H9 (cell line): ENCODE measurements around the gene FBXL22. TPM values are rescaled to one million over a fixed set of nuclear protein-coding genes. Genes with fewer than 3 reads are reported as not detected.
A peak's percentile ranks its signal among the peaks of the same experiment; 100 is the strongest.

Source experiments
- DNase-seq: peaks from one replicate; pipeline ENCODE4 v3.0.0-alpha.2; 2017
- H2AFZ ChIP-seq: one replicate; pipeline ENCODE4 v1.6.1; 2013; ENCODE audit warnings: mild to moderate bottlenecking, low read length, control low read depth, moderate library complexity
- H2AK5ac ChIP-seq: 2 replicates; pipeline ENCODE4 v1.6.1; 2013; ENCODE audit warnings: low read length, control low read depth, mixed read lengths; ENCODE audit not compliant: insufficient read length
- H2BK120ac ChIP-seq: one replicate; pipeline ENCODE4 v1.6.1; 2013; ENCODE audit warnings: low read depth, mild to moderate bottlenecking, low read length, control low read depth, inconsistent platforms; ENCODE audit not compliant: poor library complexity, severe bottlenecking
- H2BK12ac ChIP-seq: 2 replicates; pipeline ENCODE4 v1.6.1; 2013; ENCODE audit warnings: low read length, control low read depth, mixed read lengths, low read depth; ENCODE audit not compliant: insufficient read length
- H2BK15ac ChIP-seq: 2 replicates; pipeline ENCODE4 v1.6.1; 2013; ENCODE audit warnings: low read depth, low read length, control low read depth
- H2BK20ac ChIP-seq: one replicate; pipeline ENCODE4 v1.6.1; 2013; ENCODE audit warnings: low read depth, mild to moderate bottlenecking, low read length, control low read depth, inconsistent platforms; ENCODE audit not compliant: poor library complexity, severe bottlenecking
- H2BK5ac ChIP-seq: 2 replicates; pipeline ENCODE4 v1.6.1; 2013; ENCODE audit warnings: low read length, control low read depth, mixed read lengths; ENCODE audit not compliant: insufficient read length
- H3K14ac ChIP-seq: 2 replicates; pipeline ENCODE4 v1.6.1; 2013; ENCODE audit warnings: low read length, control low read depth; ENCODE audit not compliant: insufficient read depth
- H3K18ac ChIP-seq: 2 replicates; pipeline ENCODE4 v1.6.1; 2013; ENCODE audit warnings: low read depth, mild to moderate bottlenecking, mixed read lengths, low read length, control low read depth; ENCODE audit not compliant: insufficient read length
- H3K23ac ChIP-seq: 2 replicates; pipeline ENCODE4 v1.6.1; 2013; ENCODE audit warnings: low read length, control low read depth, mixed read lengths, low read depth; ENCODE audit not compliant: insufficient read length
- H3K23me2 ChIP-seq: 2 replicates; pipeline ENCODE4 v1.6.1; 2013; ENCODE audit warnings: low read depth, mild to moderate bottlenecking, mixed read lengths, low read length, control low read depth; ENCODE audit not compliant: insufficient read length, poor library complexity, severe bottlenecking
- H3K27ac ChIP-seq: 2 replicates; pipeline ENCODE4 v1.5.1; 2013; ENCODE audit warnings: low read length, control low read depth, mixed read lengths, low read depth; ENCODE audit not compliant: insufficient read length
- H3K27me3 ChIP-seq: 2 replicates; pipeline ENCODE4 v1.6.1; 2013; ENCODE audit warnings: low read length, control low read depth, inconsistent platforms; ENCODE audit not compliant: insufficient read depth
- H3K4ac ChIP-seq: 2 replicates; pipeline ENCODE4 v1.6.1; 2013; ENCODE audit warnings: low read depth, mild to moderate bottlenecking, control low read depth, inconsistent platforms, low read length, moderate library complexity
- H3K4me1 ChIP-seq: 2 replicates; pipeline ENCODE4 v1.6.1; 2013; ENCODE audit warnings: low read length, control low read depth, inconsistent platforms; ENCODE audit not compliant: insufficient read depth
- H3K4me2 ChIP-seq: 2 replicates; pipeline ENCODE4 v1.6.1; 2013; ENCODE audit warnings: low read length, control low read depth, mixed read lengths; ENCODE audit not compliant: insufficient read length, insufficient read depth
- H3K56ac ChIP-seq: 2 replicates; pipeline ENCODE4 v1.6.1; 2013; ENCODE audit warnings: low read depth, mild to moderate bottlenecking, mixed read lengths, low read length, control low read depth; ENCODE audit not compliant: insufficient read length
- H3K79me1 ChIP-seq: 2 replicates; pipeline ENCODE4 v1.6.1; 2013; ENCODE audit warnings: low read depth, mild to moderate bottlenecking, moderate library complexity, low read length, control low read depth, inconsistent platforms; ENCODE audit not compliant: insufficient read depth, poor library complexity, severe bottlenecking
- H3K79me2 ChIP-seq: 2 replicates; pipeline ENCODE4 v1.6.1; 2013; ENCODE audit warnings: low read length, control low read depth, inconsistent platforms; ENCODE audit not compliant: insufficient read depth
- H3K9ac ChIP-seq: 2 replicates; pipeline ENCODE4 v1.6.1; 2013; ENCODE audit warnings: low read length, control low read depth, mixed read lengths; ENCODE audit not compliant: insufficient read length; ENCODE audit errors: extremely low read depth
- H3K9me3 ChIP-seq: one replicate; pipeline ENCODE4 v1.6.1; 2013; ENCODE audit warnings: low read depth, low read length, inconsistent platforms; ENCODE audit not compliant: control insufficient read depth
- H3T11ph ChIP-seq: one replicate; pipeline ENCODE4 v1.6.1; 2013; ENCODE audit warnings: mild to moderate bottlenecking, low read length, control low read depth, inconsistent platforms
- H4K20me1 ChIP-seq: one replicate; pipeline ENCODE4 v1.6.1; 2013; ENCODE audit not compliant: control insufficient read depth, insufficient read length, insufficient read depth
- H4K5ac ChIP-seq: 2 replicates; pipeline ENCODE4 v1.6.1; 2013; ENCODE audit warnings: low read depth, mild to moderate bottlenecking, mixed read lengths, low read length, control low read depth; ENCODE audit not compliant: insufficient read length
- H4K8ac ChIP-seq: replicated peaks from 2 replicates; pipeline ENCODE4 v1.6.1; 2013; ENCODE audit warnings: low read length, control low read depth, mixed read lengths, low read depth; ENCODE audit not compliant: insufficient read length
- H4K91ac ChIP-seq: 2 replicates; pipeline ENCODE4 v1.6.1; 2013; ENCODE audit warnings: low read depth, mild to moderate bottlenecking, moderate library complexity, mixed read lengths, low read length, control low read depth; ENCODE audit not compliant: insufficient read length
- H3K27ac Mint-ChIP-seq, 3 experiments: 2 replicates in 2 of 3; 3 replicates in 1 of 3; pipeline ENCODE4 v1.8.0; 2020 to 2021; ENCODE audit warnings: mixed read lengths in 3 of 3, mild to moderate bottlenecking in 1 of 3, moderate library complexity in 1 of 3
- H3K27me3 Mint-ChIP-seq: 2 replicates; pipeline ENCODE4 v1.8.0; 2021; ENCODE audit warnings: low read depth, mild to moderate bottlenecking, moderate library complexity, mixed read lengths
- H3K36me3 Mint-ChIP-seq, 3 experiments: 2 replicates in 2 of 3; 3 replicates in 1 of 3; pipeline ENCODE4 v1.8.0; 2020 to 2021; ENCODE audit warnings: low read depth in 3 of 3, mixed read lengths in 3 of 3; ENCODE audit not compliant: insufficient read depth in 1 of 3
- H3K4me1 Mint-ChIP-seq, 2 experiments: 2 replicates each; pipeline ENCODE4 v1.8.0; 2020; ENCODE audit warnings: mixed read lengths in 2 of 2
- H3K4me3 Mint-ChIP-seq, 2 experiments: 2 replicates in 1 of 2; 3 replicates in 1 of 2; pipeline ENCODE4 v1.8.0; 2020 to 2021; ENCODE audit warnings: mild to moderate bottlenecking in 2 of 2, mixed read lengths in 2 of 2, moderate library complexity in 1 of 2
- H3K9me3 Mint-ChIP-seq, 2 experiments: 2 replicates in 1 of 2; 3 replicates in 1 of 2; pipeline ENCODE4 v1.8.0; 2020; ENCODE audit warnings: mild to moderate bottlenecking in 2 of 2, mixed read lengths in 2 of 2, moderate library complexity in 1 of 2
- WGBS: extraction: QIAGEN DNeasy Blood & Tissue Kit; methylation state at CpG from one replicate; pipeline ENCODE4 v1.1.7; 2013; ENCODE audit warnings: missing lambda C conversion rate, low lambda C conversion rate, mixed read lengths; ENCODE audit not compliant: insufficient read length; ENCODE audit errors: extremely low coverage; 5-methylcytosine and 5-hydroxymethylcytosine counted together
- total RNA-seq: library from RNA; stranded (reverse); gene quantifications from 2 replicates; pipeline ENCODE4 v1.2.1, GENCODE V29; 2021
- TF ChIP-seq, protein P1 (sequence below): fragments of 200-600 bp; sonication (generic); conservative IDR thresholded peaks from 3 replicates; pipeline ENCODE4 v1.8.0; 2021; ENCODE audit warnings: antibody characterized with exemption, mild to moderate bottlenecking

Gene FBXL22
- total RNA-seq, 1 experiment from 2014 or later, result 0.52 TPM

DNA sequence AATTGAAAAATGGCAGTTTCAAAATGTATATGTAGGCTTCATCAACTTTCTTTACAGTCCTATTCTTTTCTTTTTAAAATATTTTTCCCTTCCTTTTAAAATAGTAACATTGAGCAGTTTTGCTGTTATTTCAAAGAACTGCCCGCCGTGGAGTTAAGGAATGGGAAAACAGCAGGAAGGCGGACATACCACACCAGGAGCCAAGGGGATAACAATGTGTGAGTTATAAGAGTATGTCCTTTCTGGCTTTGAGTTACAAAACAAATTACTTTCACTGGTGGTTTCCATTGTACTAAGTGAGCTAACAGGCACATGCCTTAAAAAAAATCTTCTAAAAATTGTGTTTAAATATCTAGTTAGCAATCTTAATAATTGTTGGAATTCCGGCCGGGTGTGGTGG is 37.4 kb upstream of the FBXL22 start:
- no peak overlapping the region for H2BK120ac ChIP-seq
- TF ChIP-seq, protein P1, sequence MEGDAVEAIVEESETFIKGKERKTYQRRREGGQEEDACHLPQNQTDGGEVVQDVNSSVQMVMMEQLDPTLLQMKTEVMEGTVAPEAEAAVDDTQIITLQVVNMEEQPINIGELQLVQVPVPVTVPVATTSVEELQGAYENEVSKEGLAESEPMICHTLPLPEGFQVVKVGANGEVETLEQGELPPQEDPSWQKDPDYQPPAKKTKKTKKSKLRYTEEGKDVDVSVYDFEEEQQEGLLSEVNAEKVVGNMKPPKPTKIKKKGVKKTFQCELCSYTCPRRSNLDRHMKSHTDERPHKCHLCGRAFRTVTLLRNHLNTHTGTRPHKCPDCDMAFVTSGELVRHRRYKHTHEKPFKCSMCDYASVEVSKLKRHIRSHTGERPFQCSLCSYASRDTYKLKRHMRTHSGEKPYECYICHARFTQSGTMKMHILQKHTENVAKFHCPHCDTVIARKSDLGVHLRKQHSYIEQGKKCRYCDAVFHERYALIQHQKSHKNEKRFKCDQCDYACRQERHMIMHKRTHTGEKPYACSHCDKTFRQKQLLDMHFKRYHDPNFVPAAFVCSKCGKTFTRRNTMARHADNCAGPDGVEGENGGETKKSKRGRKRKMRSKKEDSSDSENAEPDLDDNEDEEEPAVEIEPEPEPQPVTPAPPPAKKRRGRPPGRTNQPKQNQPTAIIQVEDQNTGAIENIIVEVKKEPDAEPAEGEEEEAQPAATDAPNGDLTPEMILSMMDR, result no peak
- H2BK20ac ChIP-seq, result no peak overlapping the region
- no peak overlapping the region for H3K27ac ChIP-seq
- no peaks in the 10 kb centered on the region for H3K23me2 ChIP-seq
- H2AFZ ChIP-seq, result no peak overlapping the region
- H3K4me1 ChIP-seq, result peaks cover 16% of the 10 kb centered on the region
- H3K36me3 Mint-ChIP-seq, result peaks cover 2 to 16% (median 11%) of the 10 kb centered on the region in 3 experiments; a peak in 5 of 7 replicates
- H3K23ac ChIP-seq, result no peak overlapping the region
- H3K4me2 ChIP-seq, result no peak overlapping the region
- H4K5ac ChIP-seq, result no peak overlapping the region
- no peak overlapping the region for H3K4ac ChIP-seq
- no peaks in the 10 kb centered on the region for H3K9me3 Mint-ChIP-seq
- H3K9ac ChIP-seq, result no peak overlapping the region
- H3K4me1 Mint-ChIP-seq, result peaks cover 21 to 33% of the 10 kb centered on the region in 2 experiments
- no peaks in the 10 kb centered on the region for H3K27me3 ChIP-seq
- H2BK12ac ChIP-seq, result no peak overlapping the region
- no peak overlapping the region for H2AK5ac ChIP-seq
- no peak overlapping the region for H3K18ac ChIP-seq
- no CpG with 5 or more reads among the region's 5 CpGs for WGBS
- H4K8ac ChIP-seq, result no peak overlapping the region
- no peaks in the 10 kb centered on the region for H3K9me3 ChIP-seq
- H3K14ac ChIP-seq, result no peak overlapping the region
- no peaks in the 10 kb centered on the region for H4K20me1 ChIP-seq
- H3K56ac ChIP-seq, result no peak overlapping the region
- H2BK15ac ChIP-seq, result no peak overlapping the region
- H3T11ph ChIP-seq, result no peak overlapping the region
- H4K91ac ChIP-seq, result no peak overlapping the region
- H3K27me3 Mint-ChIP-seq, result no peaks in the 10 kb centered on the region
- peak overlapping the region in 1 of 3 experiments; percentile 82; a peak in 3 of 7 replicates for H3K27ac Mint-ChIP-seq
- peak; percentile 38 for DNase-seq
- H3K4me3 Mint-ChIP-seq, result no peak overlapping the region
- no peaks in the 10 kb centered on the region for H3K79me1 ChIP-seq
- H3K79me2 ChIP-seq, result no peaks in the 10 kb centered on the region
- H2BK5ac ChIP-seq, result no peak overlapping the region
